HUES64 (cell line): ENCODE measurements around the gene ADARB2.

Experiments
- H3K27ac ChIP-seq: 2 replicates; pipeline ENCODE4 v1.7.0; 2013; ENCODE audit warnings: low read depth, low read length, inconsistent platforms
- H3K27me3 ChIP-seq: 2 replicates; pipeline ENCODE4 v1.6.1; 2013; ENCODE audit warnings: mild to moderate bottlenecking, low read length; ENCODE audit not compliant: insufficient read depth
- H3K36me3 ChIP-seq: 2 replicates; pipeline ENCODE4 v1.6.1; 2013; ENCODE audit warnings: mild to moderate bottlenecking, low read length; ENCODE audit not compliant: insufficient read depth
- H3K4me1 ChIP-seq: 2 replicates; pipeline ENCODE4 v1.6.1; 2013; ENCODE audit warnings: mild to moderate bottlenecking, low read length, moderate library complexity; ENCODE audit not compliant: insufficient read depth
- H3K4me3 ChIP-seq: 2 replicates; pipeline ENCODE4 v1.5.1; 2013; ENCODE audit warnings: mild to moderate bottlenecking, low read length, moderate library complexity
- H3K9ac ChIP-seq: 2 replicates; pipeline ENCODE4 v1.6.1; 2013; ENCODE audit warnings: mild to moderate bottlenecking, low read depth, low read length
- H3K9me3 ChIP-seq: 2 replicates; pipeline ENCODE4 v1.6.1; 2013; ENCODE audit warnings: low read depth, low read length; ENCODE audit not compliant: insufficient read depth
- WGBS: fragments of 150-250, 120-280 bp; methylation state at CpG from one replicate; pipeline ENCODE4 v1.1.7; 2013; ENCODE audit warnings: missing lambda C conversion rate; 5-methylcytosine and 5-hydroxymethylcytosine counted together

Gene ADARB2

GRCh38 chr10:1663226-1663625 lies 74.1 kb downstream of the ADARB2 start:
- H3K9me3 ChIP-seq = 0 out of 2 replicates have a peak, but pooled peaks cover 3% of the 10 kb centered on the region
- no peaks in the 10 kb centered on the region for H3K36me3 ChIP-seq
- H3K27me3 ChIP-seq = no peaks in the 10 kb centered on the region
- WGBS = 93% methylated on average over 17 of the region's 17 CpGs
- H3K9ac ChIP-seq = no peak overlapping the region
- no peaks in the 10 kb centered on the region for H3K4me1 ChIP-seq
- H3K27ac ChIP-seq = no peak overlapping the region
- no peak overlapping the region for H3K4me3 ChIP-seq

GRCh38 chr10:1662438-1663025 lies 74.8 kb downstream of the ADARB2 start:
- Histone ChIP-seq H3K4me1 (no peaks in the 10 kb centered on the region), H3K4me3 (no peak overlapping the region), H3K9ac (no peak overlapping the region), H3K36me3 (no peaks in the 10 kb centered on the region), H3K27ac (no peak overlapping the region), H3K27me3 (no peaks in the 10 kb centered on the region), H3K9me3 (0 out of 2 replicates have a peak, but pooled peaks cover 3% of the 10 kb centered on the region)
- WGBS = 91% methylated on average over 20 of the region's 20 CpGs

GRCh38 chr10:1661859-1662437 lies 75.4 kb downstream of the ADARB2 start:
- H3K36me3 ChIP-seq = no peaks in the 10 kb centered on the region
- H3K27me3 ChIP-seq = no peaks in the 10 kb centered on the region
- WGBS = 83% methylated on average over 14 of the region's 14 CpGs
- no peak overlapping the region for H3K9ac ChIP-seq
- H3K4me1 ChIP-seq = no peaks in the 10 kb centered on the region
- 0 out of 2 replicates have a peak, but pooled peaks cover 3% of the 10 kb centered on the region for H3K9me3 ChIP-seq
- H3K27ac ChIP-seq = no peak overlapping the region
- H3K4me3 ChIP-seq = no peak overlapping the region

- H3K27me3 ChIP-seq = no peaks in the 10 kb centered on the region
- H3K4me1 ChIP-seq = no peaks in the 10 kb centered on the region
- H3K4me3 ChIP-seq = no peak overlapping the region
- no peak overlapping the region for H3K27ac ChIP-seq
- H3K9ac ChIP-seq = no peak overlapping the region
- H3K9me3 ChIP-seq = 0 out of 2 replicates have a peak, but pooled peaks cover 3% of the 10 kb centered on the region
- 95% methylated on average over 3 of the region's 3 CpGs for WGBS
- H3K36me3 ChIP-seq = no peaks in the 10 kb centered on the region
Measured at GRCh38 chr10:1661416-1661815, 75.9 kb downstream of the ADARB2 start.

GRCh38 chr10:1660815-1661214 lies 76.5 kb downstream of the ADARB2 start:
- H3K9me3 ChIP-seq = 0 out of 2 replicates have a peak, but pooled peaks cover 3% of the 10 kb centered on the region
- H3K4me1 ChIP-seq = no peaks in the 10 kb centered on the region
- H3K4me3 ChIP-seq = no peak overlapping the region
- H3K27ac ChIP-seq = no peak overlapping the region
- H3K36me3 ChIP-seq = no peaks in the 10 kb centered on the region
- no peak overlapping the region for H3K9ac ChIP-seq
- WGBS = 92% methylated on average over 5 of the region's 5 CpGs
- no peaks in the 10 kb centered on the region for H3K27me3 ChIP-seq

- H3K9me3 ChIP-seq = 0 out of 2 replicates have a peak, but pooled peaks cover 3% of the 10 kb centered on the region
- no peak overlapping the region for H3K27ac ChIP-seq
- H3K4me3 ChIP-seq = no peak overlapping the region
- WGBS = 95% methylated on average over 7 of the region's 7 CpGs
- H3K9ac ChIP-seq = no peak overlapping the region
- no peaks in the 10 kb centered on the region for H3K27me3 ChIP-seq
- H3K4me1 ChIP-seq = no peaks in the 10 kb centered on the region
- H3K36me3 ChIP-seq = no peaks in the 10 kb centered on the region
Measured at GRCh38 chr10:1660386-1660785, 76.9 kb downstream of the ADARB2 start.

- WGBS = 87% methylated on average over 21 of the region's 21 CpGs
- H3K9ac ChIP-seq = no peak overlapping the region
- H3K4me1 ChIP-seq = no peaks in the 10 kb centered on the region
- no peaks in the 10 kb centered on the region for H3K27me3 ChIP-seq
- H3K27ac ChIP-seq = no peak overlapping the region
- H3K36me3 ChIP-seq = no peaks in the 10 kb centered on the region
- no peak overlapping the region for H3K4me3 ChIP-seq
- 0 out of 2 replicates have a peak, but pooled peaks cover 3% of the 10 kb centered on the region for H3K9me3 ChIP-seq
Measured at GRCh38 chr10:1659221-1659791, 78.0 kb downstream of the ADARB2 start.

- H3K9ac ChIP-seq = no peak overlapping the region
- H3K4me1 ChIP-seq = no peaks in the 10 kb centered on the region
- H3K4me3 ChIP-seq = no peak overlapping the region
- no peak overlapping the region for H3K27ac ChIP-seq
- 0 out of 2 replicates have a peak, but pooled peaks cover 3% of the 10 kb centered on the region for H3K9me3 ChIP-seq
- 87% methylated on average over 6 of the region's 6 CpGs for WGBS
- H3K36me3 ChIP-seq = no peaks in the 10 kb centered on the region
- no peaks in the 10 kb centered on the region for H3K27me3 ChIP-seq
Measured at GRCh38 chr10:1658658-1659057, 78.7 kb downstream of the ADARB2 start.

GRCh38 chr10:1657479-1657878 lies 79.8 kb downstream of the ADARB2 start:
- Histone ChIP-seq H3K27ac (no peak overlapping the region), H3K4me1 (no peaks in the 10 kb centered on the region), H3K9ac (no peak overlapping the region), H3K27me3 (no peaks in the 10 kb centered on the region), H3K9me3 (0 out of 2 replicates have a peak, but pooled peaks cover 3% of the 10 kb centered on the region), H3K4me3 (no peak overlapping the region), H3K36me3 (no peaks in the 10 kb centered on the region)
- WGBS = 84% methylated on average over 7 of the region's 7 CpGs

GRCh38 chr10:1655367-1655766 lies 82.0 kb downstream of the ADARB2 start:
- H3K4me3 ChIP-seq = no peak overlapping the region
- no peaks in the 10 kb centered on the region for H3K9me3 ChIP-seq
- no peak overlapping the region for H3K27ac ChIP-seq
- H3K4me1 ChIP-seq = no peaks in the 10 kb centered on the region
- H3K36me3 ChIP-seq = no peaks in the 10 kb centered on the region
- no peak overlapping the region for H3K9ac ChIP-seq
- 92% methylated on average over 3 of the region's 3 CpGs for WGBS
- H3K27me3 ChIP-seq = no peaks in the 10 kb centered on the region

GRCh38 chr10:1654811-1655356 lies 82.4 kb downstream of the ADARB2 start:
- no peak overlapping the region for H3K27ac ChIP-seq
- H3K4me1 ChIP-seq = no peaks in the 10 kb centered on the region
- no peaks in the 10 kb centered on the region for H3K27me3 ChIP-seq
- H3K4me3 ChIP-seq = no peak overlapping the region
- H3K9ac ChIP-seq = no peak overlapping the region
- WGBS = 86% methylated on average over 9 of the region's 9 CpGs
- H3K9me3 ChIP-seq = no peaks in the 10 kb centered on the region
- H3K36me3 ChIP-seq = no peaks in the 10 kb centered on the region
